ENCODE data around the gene WDR88.
A peak's percentile ranks its signal among the peaks of the same experiment; 100 is the strongest.
"Not testable (repeated sequence)": the region's sequence is repeated elsewhere in the genome, so short reads cannot be mapped to it uniquely, and the experiment has no call there.

The WDR88 gene

DNA sequence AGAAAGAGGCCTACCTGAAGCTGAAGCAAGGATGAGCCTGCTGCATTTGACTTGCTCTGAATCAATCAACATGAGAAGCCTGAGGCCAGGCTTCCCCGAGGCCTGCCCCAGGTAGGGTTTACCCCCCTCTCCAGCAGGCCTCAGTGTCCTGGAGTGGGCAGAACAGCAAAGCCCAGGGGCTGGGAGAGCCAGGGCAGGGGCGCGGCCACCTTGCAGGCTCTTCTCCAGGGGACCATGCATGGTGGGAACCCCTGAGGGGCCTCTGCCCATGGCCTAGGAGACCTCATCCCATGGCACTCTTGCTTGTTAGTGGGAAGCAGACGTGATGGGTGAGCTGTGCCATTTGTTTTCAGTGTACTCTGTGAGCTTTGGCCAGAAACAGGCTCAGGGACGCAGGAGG, 42.3 kb downstream of the WDR88 start:
- DNase-seq, result no peak

DNA sequence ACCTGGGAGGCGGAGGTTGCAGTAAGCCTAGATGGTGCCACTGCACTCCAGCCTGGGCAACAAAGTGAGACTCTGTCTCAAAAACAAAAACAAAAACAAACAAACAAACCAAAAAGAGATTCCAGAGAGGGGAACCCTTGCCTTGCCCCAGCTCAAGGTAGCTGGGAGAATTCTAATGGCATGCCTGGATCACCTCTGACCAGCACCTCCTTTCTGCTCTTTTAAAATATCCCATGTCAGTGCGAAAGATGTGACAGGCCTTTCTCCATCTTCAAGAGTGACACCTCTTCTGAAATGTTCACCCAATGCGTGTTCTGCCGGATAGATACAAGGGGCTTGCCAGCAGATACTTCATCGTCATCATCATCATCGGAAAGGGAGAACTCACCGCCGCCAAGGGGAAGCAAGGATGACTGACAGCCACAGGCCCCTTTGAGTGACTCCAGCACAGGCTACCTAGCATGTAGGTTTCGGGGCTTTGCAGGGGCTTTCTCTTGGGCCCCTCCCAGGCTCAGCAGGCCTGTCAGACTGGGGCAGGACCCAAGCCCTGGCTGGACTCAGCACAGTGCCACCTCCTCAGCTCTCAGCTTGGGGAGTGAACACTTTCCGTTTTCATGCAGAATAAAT, 43.4 kb downstream of the WDR88 start:
- no peak for DNase-seq

DNA sequence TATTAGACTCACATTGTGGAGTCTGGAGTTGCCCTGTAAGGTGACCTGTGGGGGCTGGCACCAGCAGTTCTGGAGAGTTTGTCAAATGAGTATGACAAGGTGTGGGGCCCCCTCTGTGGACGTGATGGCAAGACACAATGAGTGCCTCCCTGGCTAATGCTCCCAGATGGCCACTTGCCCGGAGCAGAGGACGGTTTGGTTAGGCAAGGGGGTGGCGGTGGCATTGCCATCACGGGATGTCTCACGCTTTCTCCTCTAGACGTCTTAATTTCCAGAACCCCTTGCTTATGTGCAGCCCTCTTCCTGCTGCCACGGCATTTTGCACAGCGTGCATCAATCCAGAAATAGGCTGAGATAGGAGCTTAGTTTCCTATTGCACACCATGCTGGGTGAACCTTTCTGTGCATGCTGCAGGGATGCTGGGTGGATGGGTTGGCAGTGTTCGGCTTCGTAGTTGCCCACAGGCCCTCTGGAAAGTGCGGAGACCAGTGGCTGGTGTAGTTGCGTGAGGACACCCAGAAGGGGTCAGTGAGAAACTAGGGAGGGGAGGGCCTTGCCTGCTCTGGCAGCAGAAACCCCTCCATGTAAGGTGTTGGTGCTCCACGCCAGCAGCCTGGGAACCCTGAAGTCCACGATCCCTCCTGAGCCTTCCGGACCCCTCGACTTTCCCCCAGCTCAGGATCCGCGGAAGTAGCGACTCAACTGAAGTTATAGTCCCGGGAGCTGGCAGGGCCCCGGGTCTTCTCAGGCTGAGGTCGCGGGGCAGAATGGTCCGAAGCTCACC, 44.2 kb downstream of the WDR88 start:
- DNase-seq, result peak in 4 of 6 experiments; percentile 18 to 69 (median 49)

DNA sequence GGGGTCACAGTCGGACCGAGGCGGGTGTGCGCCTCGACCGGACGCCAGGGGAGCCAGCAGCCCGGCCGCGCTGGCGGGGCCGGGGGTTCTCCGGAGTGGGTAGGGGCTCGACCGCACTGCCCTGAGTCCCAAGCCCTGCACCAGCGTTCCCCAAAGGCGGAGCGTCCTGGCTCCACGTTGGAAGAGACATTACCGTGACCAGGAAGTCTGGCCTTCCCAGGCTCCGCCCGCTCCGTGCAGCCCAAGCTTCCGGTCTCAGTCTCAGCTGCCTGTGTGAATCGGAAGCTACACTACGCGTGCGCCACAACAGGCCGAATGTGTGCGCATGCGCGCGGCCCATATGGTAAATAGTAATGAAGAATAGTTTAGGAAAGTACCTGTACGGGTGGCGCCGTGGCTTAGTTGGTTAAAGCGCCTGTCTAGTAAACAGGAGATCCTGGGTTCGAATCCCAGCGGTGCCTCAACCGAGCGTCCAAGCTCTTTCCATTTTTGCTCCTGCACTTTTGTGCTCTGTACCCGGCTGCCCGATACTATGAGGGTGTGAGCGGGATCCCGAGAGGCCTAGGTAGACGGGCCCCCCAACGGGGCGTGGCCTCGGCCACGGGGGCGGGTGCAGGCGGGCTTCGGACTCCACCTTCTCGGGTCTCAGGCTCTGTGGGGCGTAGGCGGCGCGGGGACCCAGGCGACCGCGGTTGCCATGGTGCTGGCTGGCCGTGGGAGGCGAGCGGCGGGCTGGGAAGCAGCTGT, 44.9 kb downstream of the WDR88 start:
- DNase-seq, result peak; percentile 91 to 99 (median 98)

DNA sequence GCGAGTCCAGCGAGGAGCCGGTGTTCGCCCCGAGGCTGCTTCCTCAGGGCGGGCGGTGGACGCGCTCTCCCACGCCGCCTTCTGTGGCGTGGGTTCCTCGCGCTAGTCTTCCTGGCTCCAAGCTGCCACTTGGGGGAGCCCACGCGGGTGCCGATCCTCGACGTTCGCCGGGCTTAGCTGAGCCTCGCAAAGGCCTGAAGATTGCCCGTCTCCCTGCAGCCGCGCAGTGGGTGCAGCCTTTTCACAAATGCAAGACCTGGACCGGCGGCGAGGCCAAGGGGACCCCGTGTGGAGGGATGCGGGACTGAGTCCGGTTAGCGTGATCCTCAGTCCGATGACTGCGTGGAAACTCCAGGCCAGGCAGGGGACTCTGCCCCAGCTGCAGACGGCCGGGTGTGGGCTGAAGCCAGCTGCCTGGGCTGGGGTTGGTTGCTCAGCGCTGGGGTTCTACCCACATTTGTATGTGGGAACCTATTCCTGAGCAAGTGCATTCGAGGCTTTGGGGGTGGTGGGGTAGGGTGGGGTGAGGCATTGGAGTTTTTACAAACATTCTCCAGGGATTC, 45.6 kb downstream of the WDR88 start:
- DNase-seq, result peak in 5 of 6 experiments; percentile 82 to 95 (median 88)

DNA sequence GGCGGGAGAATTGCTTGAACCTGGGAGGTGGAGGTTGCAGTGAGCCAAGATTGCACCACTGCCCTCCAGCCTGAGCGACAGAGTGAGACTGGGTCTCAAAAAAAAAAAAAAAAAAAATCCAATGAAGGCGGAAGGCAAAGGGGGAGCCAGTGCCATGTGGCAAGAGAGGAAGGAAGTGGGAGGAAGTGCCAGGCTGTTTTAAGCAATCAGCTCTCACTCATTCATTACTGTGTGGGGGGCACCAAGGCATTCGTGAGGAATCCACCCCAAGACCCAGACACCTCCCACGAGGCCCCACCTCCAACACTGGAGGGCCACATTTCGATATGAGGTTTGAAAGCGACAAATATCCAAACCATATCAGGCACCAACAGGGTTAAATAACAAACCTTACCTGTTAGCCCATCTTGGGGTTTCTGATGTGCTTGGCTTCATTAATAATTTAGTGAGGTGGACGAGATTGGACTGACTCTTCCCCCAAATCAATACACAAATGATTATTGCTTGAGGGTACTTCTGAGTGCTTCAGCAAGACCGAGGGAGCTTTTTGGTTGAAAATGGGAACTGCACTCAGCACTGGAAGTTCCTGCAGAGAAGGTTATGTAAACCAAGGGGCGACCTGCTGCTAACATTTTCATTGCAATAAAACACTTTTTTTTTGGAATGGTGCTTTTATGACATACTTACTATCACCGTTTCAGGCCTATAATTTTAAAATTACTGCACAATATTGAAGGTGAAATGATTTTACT, 54.7 kb downstream of the WDR88 start:
- DNase-seq, result no peak

DNA sequence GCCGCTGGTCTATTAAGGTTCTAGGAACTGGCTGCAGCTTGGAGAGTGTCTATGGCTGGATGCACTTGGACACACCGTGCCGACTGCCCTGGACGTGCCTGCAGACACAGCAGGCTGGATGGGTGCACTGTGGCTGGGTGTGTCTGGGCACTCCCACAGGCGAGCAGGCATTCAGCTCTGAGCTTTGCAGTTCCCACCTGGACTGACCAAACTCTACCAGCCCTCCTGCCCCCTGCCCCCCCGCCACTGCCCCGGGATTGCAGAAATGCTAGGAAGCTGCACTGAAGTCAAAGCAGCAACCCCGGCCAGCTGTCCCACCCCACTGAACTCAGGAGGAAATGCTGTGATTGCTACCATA, 55.2 kb downstream of the WDR88 start:
- no peak for DNase-seq

DNA sequence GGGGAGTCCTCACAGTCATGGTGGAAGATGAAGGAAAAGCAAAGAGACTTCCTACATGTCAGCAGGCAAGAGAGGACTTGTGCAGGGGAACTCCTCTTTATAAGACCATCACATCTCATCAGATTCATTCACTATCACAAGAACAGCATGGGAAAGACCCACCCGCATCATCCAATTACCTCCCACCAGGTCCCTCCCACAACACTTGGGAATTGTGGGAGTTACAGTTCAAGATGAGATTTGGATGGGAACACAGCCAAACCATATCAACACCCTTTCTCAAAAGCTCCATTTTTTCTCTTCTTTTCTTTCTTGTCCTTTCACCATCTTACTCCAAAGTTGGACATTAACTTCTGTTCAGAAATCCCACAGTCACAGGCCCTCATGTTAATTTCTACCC, 57.5 kb downstream of the WDR88 start:
- no peak for DNase-seq

DNA sequence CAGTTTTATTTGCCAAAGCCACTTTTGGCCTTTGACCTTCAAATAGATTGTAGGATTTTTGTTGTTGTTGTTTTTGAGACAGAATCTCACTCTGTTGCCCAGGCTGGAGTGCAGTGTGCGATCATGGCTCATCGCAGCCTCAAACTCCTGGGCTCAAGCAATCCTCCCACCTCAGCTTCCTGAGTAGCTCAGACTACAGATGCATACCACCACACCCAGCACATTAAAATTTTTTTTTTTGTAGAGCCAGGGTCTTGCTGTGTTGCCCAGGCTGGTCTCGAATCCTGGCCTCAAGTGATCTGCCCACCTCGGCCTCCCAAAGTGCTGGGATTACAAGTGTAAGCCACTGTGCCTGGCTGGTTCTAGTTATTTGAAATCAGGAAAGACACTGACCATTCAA, 59.2 kb downstream of the WDR88 start:
- DNase-seq, result not testable (repeated sequence)

DNA sequence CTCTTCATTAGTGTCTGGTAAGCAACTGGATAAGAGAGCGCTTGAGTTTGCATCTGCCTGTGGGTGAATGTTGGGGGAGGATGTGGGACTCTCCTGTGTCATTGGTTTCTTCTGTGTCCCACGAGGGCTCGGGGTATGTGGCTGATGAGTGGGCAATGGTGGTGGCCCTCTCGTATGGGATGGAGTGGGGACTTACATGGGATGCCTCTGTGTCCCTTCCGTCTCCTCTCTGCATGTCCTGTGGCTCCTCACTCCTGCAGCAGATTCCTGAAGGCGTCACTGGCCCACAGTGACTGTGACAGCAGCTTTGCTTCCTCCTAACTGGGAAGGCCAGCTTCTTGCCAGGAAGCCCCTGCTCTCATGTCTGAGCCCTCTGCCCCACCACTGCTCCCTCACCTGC, 59.6 kb downstream of the WDR88 start:
- no peak for DNase-seq

DNA sequence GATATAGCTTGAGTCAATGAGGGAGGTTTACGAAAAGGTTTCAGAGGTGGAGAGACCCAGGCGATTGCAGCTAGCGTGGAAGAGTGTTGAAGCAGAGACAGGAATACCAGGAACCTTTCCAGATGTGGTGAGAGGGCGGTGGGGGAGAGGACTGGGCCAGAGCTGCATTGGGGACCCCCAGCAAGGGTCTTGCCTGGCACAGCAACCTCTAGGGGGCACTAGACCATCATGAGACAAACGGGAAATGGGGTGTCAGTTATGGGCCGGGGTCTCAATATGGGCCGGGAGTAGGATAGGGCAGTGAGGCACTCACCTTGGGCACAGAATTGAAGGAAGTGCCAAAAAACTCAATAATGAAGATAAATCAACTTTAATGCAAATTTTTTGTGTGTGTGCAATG, 60.1 kb downstream of the WDR88 start:
- DNase-seq, result no peak

DNA sequence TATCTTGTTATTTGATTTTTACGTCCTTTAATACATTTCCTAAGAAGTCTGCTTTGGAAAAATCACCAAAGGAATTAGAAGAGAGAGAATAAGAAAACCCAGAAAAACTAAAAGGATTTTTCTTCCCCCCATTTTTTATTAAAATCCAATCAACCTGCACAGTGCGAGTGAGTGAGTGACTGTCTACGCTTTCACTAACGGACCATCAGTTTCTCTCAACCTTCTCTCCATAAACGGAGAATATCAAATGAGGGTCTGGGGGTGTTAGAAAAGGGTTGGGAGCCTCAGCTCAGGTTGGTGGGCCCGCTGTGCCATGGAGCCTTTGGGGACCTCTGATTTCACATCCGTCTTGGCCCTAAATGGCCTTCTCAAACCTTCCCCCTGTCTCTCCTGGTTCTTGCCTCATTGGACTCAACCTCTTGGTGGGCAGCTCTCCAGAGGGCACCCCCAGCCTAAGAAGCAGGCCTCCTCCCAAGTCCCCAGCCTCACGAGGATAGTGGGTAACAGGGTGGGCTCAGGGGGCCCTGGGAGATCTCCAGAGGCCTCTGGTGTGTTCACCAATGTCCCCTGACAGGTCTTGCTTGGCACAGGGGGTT, 61.5 kb downstream of the WDR88 start:
- DNase-seq, result no peak

DNA sequence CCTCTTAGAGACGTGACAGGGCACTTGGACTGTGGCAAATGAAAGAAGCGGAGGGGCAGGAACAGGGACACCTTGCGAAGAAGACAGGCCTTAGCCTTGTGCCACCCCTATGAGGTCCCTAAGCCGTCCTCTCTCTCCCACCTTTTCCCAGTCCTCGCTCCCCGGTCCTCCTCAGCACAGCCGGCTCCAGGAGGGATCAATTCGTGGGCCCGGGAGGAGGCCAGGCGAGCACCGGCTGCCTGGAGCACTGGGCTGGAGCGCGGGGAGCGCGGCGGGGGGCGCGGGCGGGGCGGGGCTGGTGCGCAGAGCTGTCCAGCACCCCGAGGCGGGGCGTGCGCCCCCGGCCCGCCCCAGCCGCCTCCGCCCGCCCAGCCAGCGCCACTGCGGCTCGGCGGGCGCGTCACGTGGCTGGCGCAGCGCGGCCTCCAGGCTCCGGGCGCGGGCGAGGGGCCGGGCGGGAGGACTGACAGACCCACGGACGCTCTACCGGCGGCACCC, 62.0 kb downstream of the WDR88 start, which contains the start of gene LRP3:
Gene LRP3, plus strand, starts transcription at position 466 of the 498 bp plus-strand sequence. CDS start 456 bp downstream, outside the sequence.
- no peak for DNase-seq

DNA sequence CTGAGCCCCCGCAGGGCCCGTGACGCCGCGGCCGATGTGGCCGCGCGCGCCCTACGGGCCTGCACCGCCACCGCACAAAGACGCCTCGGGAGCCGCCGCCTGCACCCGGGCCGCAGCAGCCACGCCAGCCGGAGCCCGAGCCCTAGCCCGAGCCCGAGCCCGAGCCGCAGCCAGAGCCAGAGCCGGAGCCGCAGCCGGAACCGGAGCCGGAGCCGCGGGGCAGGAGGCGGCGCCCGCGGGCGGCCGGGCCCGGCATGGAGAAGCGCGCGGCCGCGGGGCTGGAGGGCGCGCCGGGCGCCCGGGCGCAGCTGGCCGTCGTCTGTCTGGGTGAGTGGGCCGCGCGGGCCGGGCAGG, 62.6 kb downstream of the WDR88 start:
- no peak for DNase-seq

DNA sequence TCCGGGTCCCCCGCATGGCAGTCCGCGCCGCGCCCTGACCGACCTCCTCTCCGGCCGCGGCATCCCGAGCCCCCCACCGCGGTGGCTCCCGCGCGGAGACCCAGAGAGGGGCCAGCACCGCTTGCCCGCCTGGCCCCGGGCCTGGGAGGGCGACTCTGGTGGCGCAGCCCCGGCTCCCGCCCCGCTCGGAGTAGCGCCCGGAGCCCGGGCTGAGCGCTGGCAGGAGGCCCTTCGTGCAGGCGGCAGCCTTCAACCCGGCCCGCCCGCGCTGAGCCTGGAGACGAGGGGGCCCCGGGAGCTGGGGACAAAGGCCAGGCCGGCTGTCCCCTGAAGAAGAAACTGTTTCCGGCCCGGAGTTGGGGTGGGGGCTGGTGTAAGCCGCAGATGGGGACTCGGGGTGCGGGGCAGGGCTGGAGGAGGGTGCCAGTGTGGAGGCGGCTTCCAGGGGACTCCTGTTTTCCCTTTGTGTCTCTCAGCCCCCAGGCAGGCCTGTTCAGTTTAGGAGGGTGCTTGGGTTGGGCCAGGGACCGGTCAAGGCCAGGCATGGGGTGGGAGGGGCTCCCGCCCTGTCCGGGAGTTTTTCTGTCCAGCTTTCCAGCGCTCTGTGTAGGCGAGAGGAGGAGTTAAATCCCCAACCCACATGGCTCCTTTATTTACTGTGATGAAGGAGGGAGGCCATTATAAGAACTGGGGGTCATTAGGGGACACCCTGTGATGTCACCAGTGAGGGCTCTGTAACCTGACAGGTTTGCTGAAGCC, 63.2 kb downstream of the WDR88 start:
- no peak for DNase-seq

DNA sequence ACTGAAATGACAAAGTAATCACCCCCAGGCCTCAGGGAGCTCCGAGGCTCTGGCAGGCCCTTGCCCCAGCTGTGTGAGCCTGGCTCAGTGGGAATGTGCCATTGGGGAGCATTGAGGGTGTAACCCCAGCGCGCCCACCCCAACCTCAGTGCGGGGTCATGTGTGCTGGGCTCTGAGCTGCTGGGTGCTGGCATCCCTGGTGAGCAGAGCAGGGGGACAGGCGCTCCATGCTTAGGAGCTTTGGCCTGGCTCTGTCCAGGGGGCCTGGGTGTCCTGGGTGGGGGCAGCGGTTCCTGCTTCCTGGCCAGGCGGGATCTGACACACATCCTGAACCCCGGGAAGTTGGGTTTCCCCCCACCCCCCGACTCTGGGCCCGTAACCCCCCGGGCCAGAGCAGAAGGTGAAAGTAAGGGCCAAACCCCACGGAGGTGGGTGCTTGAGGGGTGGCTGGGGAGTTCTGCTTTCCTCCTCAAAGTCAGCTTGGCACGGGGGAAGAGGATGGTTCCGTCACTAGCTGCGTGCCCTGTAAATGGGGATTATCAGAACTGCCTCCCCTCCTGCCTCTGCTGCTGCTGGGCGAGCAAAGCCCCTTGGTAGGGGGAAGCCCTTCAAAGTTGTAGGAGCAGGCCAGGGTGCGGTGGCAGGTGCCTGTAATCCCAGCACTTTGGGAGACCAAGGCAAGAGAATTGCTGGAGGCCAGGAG, 63.9 kb downstream of the WDR88 start:
- no peak for DNase-seq

DNA sequence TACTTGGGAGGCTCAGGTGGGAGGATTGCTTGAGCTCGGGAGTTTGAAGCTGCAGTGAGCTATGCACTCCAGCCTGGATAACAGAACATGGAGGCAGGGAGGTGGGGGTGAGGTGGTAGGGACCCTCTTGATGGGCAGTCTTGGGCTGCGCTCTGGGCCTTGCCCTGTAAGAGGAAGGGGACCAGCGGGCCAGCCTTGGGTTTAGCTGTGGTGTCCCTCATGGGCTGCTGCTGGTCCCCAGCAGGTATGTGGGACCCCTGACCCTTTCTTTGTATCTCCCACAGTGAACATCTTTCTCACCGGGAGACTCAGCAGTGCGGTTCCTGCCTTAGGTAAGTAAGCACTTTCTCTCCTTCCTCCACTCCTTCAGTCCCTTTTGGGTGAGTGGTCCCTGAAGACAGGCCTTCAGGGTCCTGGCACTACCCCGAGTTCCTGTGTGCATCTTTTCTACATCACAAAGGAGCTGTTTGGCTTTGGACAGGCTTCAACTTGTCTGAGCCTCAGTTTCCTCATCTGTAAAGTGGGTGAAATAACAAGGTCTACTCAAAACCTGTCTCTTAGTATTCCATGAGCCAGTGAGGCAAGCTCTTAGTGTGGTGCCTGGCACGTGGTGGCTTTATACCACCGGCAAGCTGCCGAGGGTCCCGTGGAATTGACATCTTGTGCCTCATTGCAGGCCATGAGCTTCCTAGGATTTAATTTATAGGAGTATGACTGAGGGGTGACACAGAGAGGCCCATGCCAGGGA, 64.7 kb downstream of the WDR88 start:
- DNase-seq, result no peak

DNA sequence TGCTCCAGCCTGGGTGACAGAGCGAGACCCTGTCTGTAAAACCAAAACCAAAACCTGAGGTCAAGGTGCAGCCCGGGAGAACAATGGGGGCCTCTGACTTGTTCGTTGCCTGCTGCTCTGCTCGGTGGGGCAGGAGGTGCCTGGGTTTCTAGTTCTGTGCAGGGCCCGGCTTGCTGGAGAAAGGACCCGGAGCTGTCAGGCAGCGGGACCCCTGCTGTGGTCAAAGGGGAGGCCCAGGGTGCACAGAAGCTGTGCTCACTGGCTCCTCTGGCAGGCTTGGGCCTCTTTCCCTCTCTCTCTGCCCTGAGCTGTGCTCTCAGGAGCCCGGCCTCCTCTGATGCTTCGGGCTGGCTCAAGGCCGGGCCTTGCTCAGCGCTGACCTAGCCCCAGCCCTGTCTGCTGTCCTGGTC, 65.7 kb downstream of the WDR88 start:
- DNase-seq, result no peak

DNA sequence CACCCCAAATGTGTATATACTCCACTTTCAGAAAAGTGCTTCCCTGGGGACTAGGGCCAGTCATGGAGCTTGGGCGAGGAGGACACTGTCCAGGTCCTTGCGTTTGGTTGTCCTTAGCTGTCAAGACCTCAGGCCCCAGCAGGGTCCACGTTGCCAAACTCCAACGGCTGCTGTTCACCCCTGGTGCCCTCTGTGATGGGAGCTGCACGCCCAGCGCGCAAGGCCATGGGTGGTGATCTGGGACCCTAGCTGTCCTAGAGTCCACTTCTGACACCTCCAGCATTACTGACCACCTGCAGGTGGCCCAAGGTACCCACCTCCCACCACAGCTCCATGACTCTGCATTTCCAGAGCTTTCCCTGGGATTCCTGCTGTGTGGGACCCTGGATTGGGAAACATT, 66.3 kb downstream of the WDR88 start:
- no peak for DNase-seq
